Hepatocyte (in vitro differentiated cells): ENCODE data around the gene SHQ1.

ENCODE experiments used
- CTCF ChIP-seq: fragments of 200-600 bp; sonication (generic); IDR thresholded peaks from 2 replicates; pipeline ENCODE4 v1.5.1; 2016; ENCODE audit warnings: antibody characterized with exemption, mild to moderate bottlenecking; ENCODE audit not compliant: poor library complexity
- EZH2 ChIP-seq: fragments of 200-600 bp; sonication (generic); IDR thresholded peaks from 2 replicates; pipeline ENCODE4 v1.6.1; 2016; ENCODE audit warnings: antibody characterized with exemption, mild to moderate bottlenecking, borderline replicate concordance
- EZH2phosphoT487 ChIP-seq: fragments of 200-600 bp; sonication (generic); IDR thresholded peaks from one replicate; pipeline ENCODE4 v1.6.1; 2018; ENCODE audit warnings: antibody characterized with exemption, mild to moderate bottlenecking, low read depth, moderate library complexity; ENCODE audit not compliant: unreplicated experiment, severe bottlenecking

- TF ChIP-seq CTCF: no peak
- TF ChIP-seq EZH2phosphoT487: peak; percentile 69
- TF ChIP-seq EZH2: no peak
Measured at GRCh38 chr3:72862314-72863090, 14.3 kb upstream of the SHQ1 start.
